BJ (cell line): Measurements from ENCODE around the gene SUMO2. TPM values are rescaled to one million over a fixed set of nuclear protein-coding genes. Genes with fewer than 3 reads are reported as not detected.

Experiments
- polyA plus RNA-seq: library from polyadenylated mRNA; depleted of rRNA; stranded (reverse); fragments of >200 nt; gene quantifications from 2 replicates; pipeline ENCODE4 v1.2.3, GENCODE V29; 2011; rRNA removed
- small RNA-seq: library from RNA; depleted of rRNA; stranded (forward); fragments of <200 nt; gene quantifications from one replicate; pipeline ENCODE3, GENCODE V24; 2012; ENCODE audit warnings: low replicate concordance, low read depth; ENCODE audit not compliant: insufficient read length

Gene SUMO2
- polyA plus RNA-seq, 1 experiment: 131 TPM

Small RNAs within 50 kb of the gene (small RNA-seq; reads per million reads assigned to genes)
- gene RF00019: not detected

Other genes starting within 250 kb of the SUMO2 start
- not detected in 2 replicates for gene OTOP3, start 247.1 kb downstream of the SUMO2 start, polyA plus RNA-seq
- 1.7 and 1.8 TPM in 2 replicates for gene HID1, start 210.2 kb downstream of the SUMO2 start, polyA plus RNA-seq
- gene CDR2L, start 195.3 kb downstream of the SUMO2 start, polyA plus RNA-seq: 12.5 and 19.6 TPM in 2 replicates
- 44.2 and 50.8 TPM in 2 replicates for gene MRPL58, start 170.3 kb downstream of the SUMO2 start, polyA plus RNA-seq
- gene ATP5PD, start 136.0 kb downstream of the SUMO2 start, polyA plus RNA-seq: 160 and 304 TPM in 2 replicates
- gene KCTD2, start 135.7 kb downstream of the SUMO2 start, polyA plus RNA-seq: 23.5 and 28.0 TPM in 2 replicates
- 8.7 and 18.3 TPM in 2 replicates for gene SLC16A5, start 95.0 kb downstream of the SUMO2 start, polyA plus RNA-seq
- 5.7 and 6.9 TPM in 2 replicates for gene ARMC7, start 73.0 kb downstream of the SUMO2 start, polyA plus RNA-seq
- 38.3 and 61.8 TPM in 2 replicates for gene NT5C, start 51.2 kb downstream of the SUMO2 start, polyA plus RNA-seq
- gene JPT1, start 28.4 kb downstream of the SUMO2 start, polyA plus RNA-seq: 65.5 and 111 TPM in 2 replicates
- gene NUP85, start 22.7 kb upstream of the SUMO2 start, polyA plus RNA-seq: 45.4 and 74.1 TPM in 2 replicates
- gene GGA3, start 78.6 kb upstream of the SUMO2 start, polyA plus RNA-seq: 18.7 and 27.6 TPM in 2 replicates
- 66.3 and 69.1 TPM in 2 replicates for gene MRPS7, start 78.9 kb upstream of the SUMO2 start, polyA plus RNA-seq
- 20.2 and 29.0 TPM in 2 replicates for gene MIF4GD, start 88.3 kb upstream of the SUMO2 start, polyA plus RNA-seq
- gene SLC25A19, start 106.5 kb upstream of the SUMO2 start, polyA plus RNA-seq: 8.3 and 12.0 TPM in 2 replicates
- gene GRB2, start 222.7 kb upstream of the SUMO2 start, polyA plus RNA-seq: 46.5 and 50.7 TPM in 2 replicates